K562 (cell line): ENCODE data around the gene RIT1. TPM values are rescaled to one million over a fixed set of nuclear protein-coding genes. Genes with fewer than 3 reads are reported as not detected.

Source experiments
- ATAC-seq: fragments of 200-7000 bp; cut with Tn5 transposase; 3 replicates; pipeline ENCODE4 v1.9.1; 2020; ENCODE audit warnings: moderate library complexity
- BruUV-seq: library from RNA; stranded (reverse); fragments of 400-500 nt; replicated peaks from 2 replicates; lab custom pipeline; 2021; lab: Mats Ljungman, UMichigan
- CTCF ChIA-PET: fragments of 300-600 bp; formaldehyde crosslinking; extraction: SDS; loops from one replicate; lab custom pipeline; 2021; ENCODE audit warnings: low intra/inter-chr PET ratio; lab: Yijun Ruan, JAX
- POLR2A ChIA-PET: fragments of 300-600, 350-650 bp; sonication (Branson Sonifier 250); formaldehyde crosslinking; extraction: SDS; loops from one replicate; lab custom pipeline; 2021; ENCODE audit warnings: antibody characterized with exemption, inconsistent platforms; lab: Yijun Ruan, JAX
- DNase-seq, 4 experiments: peaks; one replicate each; pipeline versions ENCODE4 v3.0.0 to v3.0.0-alpha.2; 2011 to 2018; ENCODE audit warnings: low spot score in 3 of 4, mixed read lengths in 3 of 4; ENCODE audit errors: extremely low read depth in 1 of 4
- FAIRE-seq: peaks from 2 replicates; lab custom pipeline; 2011; peaks lifted over from hg19 to GRCh38; lab: Jason Lieb, UNC
- H2AFZ ChIP-seq: 2 replicates; pipeline ENCODE4 v1.6.0; 2011; ENCODE audit warnings: low read depth, low read length, control low read depth, inconsistent platforms
- H3K27ac ChIP-seq: fragments of 200-600 bp; 3 replicates; pipeline ENCODE4 v1.8.0; 2011; ENCODE audit warnings: low read depth, mild to moderate bottlenecking, control low read depth, inconsistent platforms, low read length, moderate library complexity, mixed read lengths; ENCODE audit errors: extremely low read depth
- H3K27me3 ChIP-seq, 2 experiments: fragments of 300-600 bp in 1 of 2; 2 replicates in 1 of 2; 3 replicates in 1 of 2; pipeline versions ENCODE4 v1.6.0 to v1.8.0; 2011; ENCODE audit warnings: inconsistent platforms in 2 of 2, low read length in 2 of 2, mild to moderate bottlenecking in 1 of 2, mixed read lengths in 1 of 2, moderate library complexity in 1 of 2; ENCODE audit not compliant: control insufficient read depth in 2 of 2, insufficient read depth in 2 of 2
- H3K36me3 ChIP-seq: fragments of 300-600 bp; 3 replicates; pipeline ENCODE4 v1.8.0; 2011; ENCODE audit warnings: mild to moderate bottlenecking, low read length, inconsistent platforms; ENCODE audit not compliant: control insufficient read depth, insufficient read depth
- H3K4me1 ChIP-seq, 2 experiments: fragments of 200-600 bp in 1 of 2; replicated peaks in 1 of 2; 2 replicates in 1 of 2; 3 replicates in 1 of 2; pipeline versions ENCODE4 v1.5.1 to v1.8.0; 2011; ENCODE audit warnings: inconsistent platforms in 2 of 2, low read length in 2 of 2, mild to moderate bottlenecking in 1 of 2, mixed read lengths in 1 of 2, moderate library complexity in 1 of 2; ENCODE audit not compliant: control insufficient read depth in 2 of 2, insufficient read depth in 2 of 2
- H3K4me2 ChIP-seq: 2 replicates; pipeline ENCODE4 v1.6.1; 2011; ENCODE audit warnings: low read length, control low read depth, inconsistent platforms, mixed read lengths; ENCODE audit not compliant: insufficient read depth
- H3K4me3 ChIP-seq: fragments of 200-600 bp; sonication (generic), shearing (Covaris generic); 2 replicates; pipeline ENCODE4 v1.5.1; 2016; ENCODE audit warnings: control low read depth, inconsistent platforms
- H3K79me2 ChIP-seq: fragments of 200-600 bp; 3 replicates; pipeline ENCODE4 v1.8.0; 2011; ENCODE audit warnings: low read length, inconsistent platforms; ENCODE audit not compliant: control insufficient read depth, insufficient read depth
- H3K9ac ChIP-seq, 2 experiments: 2 replicates each; pipeline versions ENCODE4 v1.6.0 to v1.6.1; 2011; ENCODE audit warnings: low read depth in 2 of 2, low read length in 2 of 2, control low read depth in 1 of 2, inconsistent platforms in 1 of 2, mild to moderate bottlenecking in 1 of 2, mixed read lengths in 1 of 2; ENCODE audit not compliant: insufficient read depth in 1 of 2
- H3K9me1 ChIP-seq: one replicate; pipeline ENCODE4 v1.6.0; 2011; ENCODE audit warnings: inconsistent platforms, mild to moderate bottlenecking, low read length, moderate library complexity; ENCODE audit not compliant: control insufficient read depth, insufficient read depth
- H3K9me3 ChIP-seq: replicated peaks from 2 replicates; pipeline ENCODE4 v1.5.1; 2011; ENCODE audit warnings: low read depth, low read length, inconsistent platforms; ENCODE audit not compliant: control insufficient read depth, insufficient read depth
- H4K20me1 ChIP-seq: replicated peaks from 2 replicates; pipeline ENCODE4 v1.6.1; 2011; ENCODE audit warnings: low read length, inconsistent platforms, mixed read lengths; ENCODE audit not compliant: control insufficient read depth, insufficient read depth
- BRD9 ChIP-seq: fragments of 450-650 bp; IDR thresholded peaks from 2 replicates; pipeline ENCODE4 v1.6.1; 2018; ENCODE audit warnings: low read depth; ENCODE audit not compliant: partially characterized antibody
- CHD1 ChIP-seq: fragments of 200-600 bp; sonication (generic); IDR thresholded peaks from one replicate; pipeline ENCODE4 v1.6.1; 2012; ENCODE audit warnings: mild to moderate bottlenecking, moderate library complexity, low read length, inconsistent platforms
- FOXP1 ChIP-seq: sonication (generic); formaldehyde crosslinking; IDR thresholded peaks from 2 replicates; pipeline ENCODE4 v1.8.0; 2022; ENCODE audit warnings: mild to moderate bottlenecking, missing genetic modification reagents
- KDM5B ChIP-seq: fragments of 200-600 bp; sonication (generic); IDR thresholded peaks from 2 replicates; pipeline ENCODE4 v1.6.1; 2012; ENCODE audit warnings: low read depth, mild to moderate bottlenecking, moderate library complexity, low read length, control low read depth, inconsistent platforms; ENCODE audit not compliant: insufficient replicate concordance
- MNT ChIP-seq, 2 experiments: fragments of 450-650 bp; conservative IDR thresholded peaks; 2 replicates each; pipeline ENCODE4 v1.6.1; 2017; ENCODE audit warnings: mild to moderate bottlenecking in 2 of 2, moderate library complexity in 2 of 2
- PREB ChIP-seq: sonication (generic); formaldehyde crosslinking; IDR thresholded peaks from 2 replicates; pipeline ENCODE4 v1.8.1; 2023; ENCODE audit warnings: mild to moderate bottlenecking, missing genetic modification reagents
- PTTG1 ChIP-seq: fragments of 450-650 bp; IDR thresholded peaks from 2 replicates; pipeline ENCODE4 v1.6.1; 2016; ENCODE audit warnings: low read depth, mild to moderate bottlenecking, missing genetic modification characterization, missing compliant biosample characterization
- SAP30 ChIP-seq: fragments of 200-600 bp; sonication (generic); IDR thresholded peaks from 2 replicates; pipeline ENCODE4 v1.6.1; 2012; ENCODE audit warnings: borderline replicate concordance, low read depth, mild to moderate bottlenecking, moderate library complexity, low read length, control low read depth, inconsistent platforms; ENCODE audit not compliant: insufficient read depth, poor library complexity, severe bottlenecking
- SMARCC2 ChIP-seq: fragments of 450-650 bp; IDR thresholded peaks from 2 replicates; pipeline ENCODE4 v1.6.1; 2017; ENCODE audit warnings: antibody characterized with exemption, moderate library complexity, mild to moderate bottlenecking, low read depth
- ZFPM2 ChIP-seq: fragments of 250-450 bp; sonication (Bioruptor Pico); IDR thresholded peaks from 2 replicates; pipeline ENCODE4 v1.5.1; 2022; ENCODE audit warnings: mild to moderate bottlenecking
- ZNF76 ChIP-seq: fragments of 250-450 bp; sonication (Bioruptor Pico); IDR thresholded peaks from 2 replicates; pipeline ENCODE4 v1.4.0; 2020; ENCODE audit warnings: mild to moderate bottlenecking, moderate library complexity, borderline replicate concordance
- ZNF785 ChIP-seq: fragments of 250-450 bp; sonication (Bioruptor Pico); IDR thresholded peaks from 2 replicates; pipeline ENCODE4 v1.4.0; 2020; ENCODE audit warnings: mild to moderate bottlenecking
- ZSCAN32 ChIP-seq: fragments of 450-650 bp; formaldehyde crosslinking; IDR thresholded peaks from 2 replicates; pipeline ENCODE4 v1.4.0; 2020; ENCODE audit warnings: mild to moderate bottlenecking, moderate library complexity
- WGBS: fragments of 100-300 bp; shearing (Covaris generic); methylation state at CpG from one replicate; pipeline ENCODE4 v1.1.6; 2016; ENCODE audit warnings: low coverage, mixed read lengths; ENCODE audit not compliant: insufficient coverage; ENCODE audit errors: missing lambda C conversion rate; 5-methylcytosine and 5-hydroxymethylcytosine counted together
- in situ Hi-C: fragments of 300-500 bp; cut with MboI; formaldehyde crosslinking; loops from 4 replicates; pipeline ENCODE4 v1.15.0; 2018; ENCODE audit warnings: inconsistent platforms, mixed read lengths
- intact Hi-C: fragments of 100-400 bp; cut with micrococcal nuclease; formaldehyde crosslinking; loops from 2 replicates; pipeline ENCODE4 v1.14.2; 2022
- polyA plus RNA-seq, 8 experiments: library from polyadenylated mRNA; depleted of rRNA in 4 of 8; stranded (reverse) in 5 of 8; unstranded in 3 of 8; fragments of >200 nt; fragmentation: Nextera tagmentation in 2 of 8; fragmentation: Illumina TruSeq in 1 of 8; extraction: Ambion mirVana in 2 of 8; extraction: Trizol in 1 of 8; gene quantifications; 2 replicates each; pipeline versions ENCODE4 v1.2.1 to v1.2.3, GENCODE V29; 2011 to 2014; ENCODE audit warnings: inconsistent platforms in 1 of 8, missing spikeins in 1 of 8
- total RNA-seq, 7 experiments: library from RNA; depleted of rRNA in 6 of 7; stranded (reverse); fragments of >200 nt in 6 of 7; fragmentation: Illumina TruSeq in 2 of 7; extraction: Trizol in 2 of 7; gene quantifications; 2 replicates each; pipeline versions ENCODE4 v1.2.1 to v1.2.3, GENCODE V29; 2011 to 2021; ENCODE audit warnings: low replicate concordance in 1 of 7
- TF ChIP-seq, protein P1 (sequence below): fragments of 450-650 bp; IDR thresholded peaks from 2 replicates; pipeline ENCODE4 v1.6.1; 2016; ENCODE audit warnings: missing biosample characterization, missing genetic modification characterization
- TF ChIP-seq, protein P2 (sequence below): fragments of 200-800 bp; sonication (Bioruptor generic); IDR thresholded peaks from 2 replicates; pipeline ENCODE4 v1.6.1; 2017; ENCODE audit warnings: missing genetic modification characterization, missing compliant biosample characterization

RIT1 gene
- total and polyA plus RNA-seq, 9 of the 15 experiments (the other 6 are each of a cell fraction or from before 2014, with no cell fraction given): 13.5 to 57.6 (median 22.9) TPM

DNA sequence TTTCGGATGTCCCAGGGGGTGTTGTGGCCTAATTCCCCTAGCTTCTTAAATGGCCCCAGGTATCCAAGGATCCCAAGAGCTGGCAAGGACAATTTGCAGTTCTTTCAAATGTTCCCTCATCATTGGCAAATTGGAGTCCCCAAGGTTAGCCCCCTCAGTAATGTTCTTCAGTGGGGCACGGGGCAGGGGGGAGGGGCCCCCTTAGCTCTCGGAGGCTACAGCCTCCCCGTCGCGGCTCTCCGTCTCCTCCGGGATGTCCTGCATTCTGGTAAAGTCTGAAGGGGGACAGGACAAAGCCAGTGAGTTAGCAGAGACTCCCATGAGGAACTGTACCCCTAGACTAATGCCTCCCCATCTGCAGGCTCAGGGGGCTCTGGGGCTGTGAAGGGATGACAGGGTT, 36.6 kb upstream of the RIT1 start (continued):
- TF ChIP-seq, protein P1, sequence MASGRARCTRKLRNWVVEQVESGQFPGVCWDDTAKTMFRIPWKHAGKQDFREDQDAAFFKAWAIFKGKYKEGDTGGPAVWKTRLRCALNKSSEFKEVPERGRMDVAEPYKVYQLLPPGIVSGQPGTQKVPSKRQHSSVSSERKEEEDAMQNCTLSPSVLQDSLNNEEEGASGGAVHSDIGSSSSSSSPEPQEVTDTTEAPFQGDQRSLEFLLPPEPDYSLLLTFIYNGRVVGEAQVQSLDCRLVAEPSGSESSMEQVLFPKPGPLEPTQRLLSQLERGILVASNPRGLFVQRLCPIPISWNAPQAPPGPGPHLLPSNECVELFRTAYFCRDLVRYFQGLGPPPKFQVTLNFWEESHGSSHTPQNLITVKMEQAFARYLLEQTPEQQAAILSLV (tag): no peak
- TF ChIP-seq ZFPM2 (CRISPR knock-in tag): no peak
- no peak for TF ChIP-seq SAP30
- TF ChIP-seq, protein P2, sequence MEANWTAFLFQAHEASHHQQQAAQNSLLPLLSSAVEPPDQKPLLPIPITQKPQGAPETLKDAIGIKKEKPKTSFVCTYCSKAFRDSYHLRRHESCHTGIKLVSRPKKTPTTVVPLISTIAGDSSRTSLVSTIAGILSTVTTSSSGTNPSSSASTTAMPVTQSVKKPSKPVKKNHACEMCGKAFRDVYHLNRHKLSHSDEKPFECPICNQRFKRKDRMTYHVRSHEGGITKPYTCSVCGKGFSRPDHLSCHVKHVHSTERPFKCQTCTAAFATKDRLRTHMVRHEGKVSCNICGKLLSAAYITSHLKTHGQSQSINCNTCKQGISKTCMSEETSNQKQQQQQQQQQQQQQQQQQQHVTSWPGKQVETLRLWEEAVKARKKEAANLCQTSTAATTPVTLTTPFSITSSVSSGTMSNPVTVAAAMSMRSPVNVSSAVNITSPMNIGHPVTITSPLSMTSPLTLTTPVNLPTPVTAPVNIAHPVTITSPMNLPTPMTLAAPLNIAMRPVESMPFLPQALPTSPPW (CRISPR knock-in tag): no peak

GRCh38 chr1:155947292-155947691, 36.1 kb upstream of the RIT1 start:
- no peak for FAIRE-seq
- Histone ChIP-seq H3K9me3 (no peaks in the 10 kb centered on the region), H2AFZ (no peak overlapping the region), H4K20me1 (no peaks in the 10 kb centered on the region), H3K4me3 (no peak overlapping the region), H3K27ac (no peak overlapping the region), H3K79me2 (no peaks in the 10 kb centered on the region), H3K4me2 (no peak overlapping the region), H3K36me3 (peaks cover 54% of the 10 kb centered on the region), H3K27me3 (no peaks in the 10 kb centered on the region), H3K9me1 (peaks cover under 1% of the 10 kb centered on the region), H3K4me1 (peaks cover 0 to 4% of the 10 kb centered on the region in 2 experiments; a peak in 1 of 5 replicates), H3K9ac (no peak overlapping the region)
- ChIA-PET POLR2A (interaction anchor here (6.9 kb wide), 1 partner anchor 30 kb away, joined by 50 read pairs; the partner anchor contains the start of gene ARHGEF2), CTCF (interaction anchor here (0.7 kb wide), 1 partner anchor 11 kb away, joined by 4 read pairs; no protein-coding TSS in a partner anchor)
- no peak for DNase-seq
- 77% methylated on average over 4 of the region's 4 CpGs for WGBS
- in situ Hi-C loops (no loop called here), intact Hi-C loops (no loop called here)
- BruUV-seq: no TSS peak
- ATAC-seq: no peak
- TF ChIP-seq BRD9 (no peak), PTTG1 (no peak), PREB (no peak), ZSCAN32 (no peak), FOXP1 (CRISPR knock-in tag) (no peak), ZNF76 (no peak), SMARCC2 (no peak), MNT (conservative IDR thresholded peaks at IDR 0.05) (no peak), ZNF785 (CRISPR knock-in tag) (no peak), KDM5B (no peak), CHD1 (no peak)
